GM18873 (cell line): Measurements from ENCODE around the gene VPS11.

Experiments used
- ATAC-seq: cut with Tn5 transposase; IDR thresholded peaks from one replicate; pipeline ENCODE4 v1.9.1; 2021; ENCODE audit warnings: mild to moderate bottlenecking, moderate library complexity, moderate number of reproducible peaks; ENCODE audit not compliant: unreplicated experiment, low FRiP score

The VPS11 gene

DNA sequence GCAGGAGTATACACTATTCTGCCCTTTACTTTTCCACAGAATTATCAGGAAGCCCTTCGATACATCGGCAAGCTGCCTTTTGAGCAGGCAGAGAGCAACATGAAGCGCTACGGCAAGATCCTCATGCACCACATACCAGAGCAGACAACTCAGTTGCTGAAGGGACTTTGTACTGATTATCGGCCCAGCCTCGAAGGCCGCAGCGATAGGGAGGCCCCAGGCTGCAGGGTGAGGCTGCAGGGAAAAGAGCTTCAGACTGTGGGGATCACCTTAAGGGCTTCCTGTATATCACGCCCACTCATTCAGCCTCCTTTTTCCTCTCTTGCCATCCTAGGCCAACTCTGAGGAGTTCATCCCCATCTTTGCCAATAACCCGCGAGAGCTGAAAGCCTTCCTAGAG, 10.2 kb downstream of the VPS11 start:
- ATAC-seq, result no peak

DNA sequence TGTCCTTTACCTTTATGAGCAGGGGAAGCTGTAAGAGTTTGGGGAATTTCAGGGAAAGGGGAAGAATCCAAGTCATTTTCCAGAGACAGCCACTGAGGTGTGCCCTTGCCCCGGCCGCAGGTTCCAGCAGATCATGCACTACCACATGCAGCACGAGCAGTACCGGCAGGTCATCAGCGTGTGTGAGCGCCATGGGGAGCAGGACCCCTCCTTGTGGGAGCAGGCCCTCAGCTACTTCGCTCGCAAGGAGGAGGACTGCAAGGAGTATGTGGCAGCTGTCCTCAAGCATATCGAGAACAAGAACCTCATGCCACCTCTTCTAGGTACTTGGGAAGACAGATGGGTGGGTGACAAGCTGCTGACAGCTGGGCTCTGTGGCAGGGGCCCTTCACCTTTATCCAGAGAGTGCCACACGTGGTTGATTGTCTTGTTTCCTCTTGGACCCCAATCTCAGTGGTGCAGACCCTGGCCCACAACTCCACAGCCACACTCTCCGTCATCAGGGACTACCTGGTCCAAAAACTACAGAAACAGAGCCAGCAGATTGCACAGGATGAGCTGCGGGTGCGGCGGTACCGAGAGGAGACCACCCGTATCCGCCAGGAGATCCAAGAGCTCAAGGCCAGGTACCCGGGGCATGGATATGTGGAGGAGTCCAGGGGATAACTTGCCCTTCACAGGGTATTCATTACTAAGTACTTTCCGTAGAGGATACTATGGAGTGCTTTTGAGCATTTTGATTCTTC, 11.2 kb downstream of the VPS11 start:
- ATAC-seq, result no peak

DNA sequence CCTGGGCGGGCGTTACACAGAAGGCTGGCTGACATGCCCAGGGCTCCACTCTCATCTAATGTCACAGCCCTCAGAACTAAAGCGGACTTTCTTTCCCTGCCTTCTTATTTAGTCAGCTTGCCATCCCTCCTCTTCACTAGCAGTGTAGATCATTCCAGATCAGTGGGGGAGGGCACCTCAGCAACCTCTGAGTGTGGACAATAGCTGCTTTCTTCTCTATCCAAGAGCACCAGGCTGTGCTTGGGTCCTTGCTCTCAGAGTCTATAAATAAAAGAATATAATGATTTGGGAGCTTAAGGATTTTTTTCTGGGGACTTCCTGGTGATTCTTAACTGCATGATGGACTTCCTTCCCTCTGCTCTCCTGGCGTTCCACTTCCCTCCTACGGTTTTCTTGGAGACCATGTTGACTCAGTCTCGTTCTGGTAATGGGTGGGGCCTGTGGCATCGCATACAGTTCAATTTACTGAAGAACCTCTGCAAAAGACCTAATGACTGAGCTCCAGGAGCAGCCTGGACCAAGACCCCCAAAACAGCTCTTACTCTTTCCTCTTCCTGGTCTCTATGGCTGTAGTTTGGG, 14.2 kb downstream of the VPS11 start:
- ATAC-seq, result no peak

DNA sequence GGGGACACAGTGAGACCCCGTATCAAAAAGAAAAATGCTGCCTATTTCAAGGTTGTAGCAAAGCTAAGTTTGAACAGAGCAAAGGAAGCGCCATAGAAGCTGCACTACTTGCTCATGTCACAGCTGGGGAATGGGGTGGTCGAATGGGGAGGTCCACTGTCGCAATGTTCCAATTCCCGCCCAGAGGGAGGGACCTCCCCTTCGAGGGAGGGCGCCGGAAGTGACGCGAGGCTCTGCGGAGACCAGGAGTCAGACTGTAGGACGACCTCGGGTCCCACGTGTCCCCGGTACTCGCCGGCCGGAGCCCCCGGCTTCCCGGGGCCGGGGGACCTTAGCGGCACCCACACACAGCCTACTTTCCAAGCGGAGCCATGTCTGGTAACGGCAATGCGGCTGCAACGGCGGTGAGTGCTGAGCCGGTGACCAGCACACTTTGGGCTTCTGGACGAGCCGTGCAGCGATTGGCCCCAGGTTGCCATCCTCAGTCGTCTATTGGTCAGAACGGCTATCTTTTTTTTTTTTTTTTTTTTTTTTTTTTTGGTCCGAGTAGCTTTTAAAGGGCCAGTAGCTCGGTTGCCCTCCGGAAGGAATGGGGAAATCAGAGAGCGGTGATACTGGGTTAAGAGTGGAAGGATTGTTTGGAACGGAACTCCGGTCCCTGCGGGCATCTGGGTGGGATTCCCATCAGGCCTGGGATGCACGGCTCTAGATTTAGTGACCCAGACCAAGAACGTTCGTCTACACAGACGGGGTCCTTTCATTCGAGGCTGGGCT, 17.2 kb downstream of the VPS11 start, which contains the start of gene HMBS:
Gene HMBS (plus strand): TSS at position 219 of the 774 bp plus-strand sequence. CDS start 153 bp downstream, at position 372.
- ATAC-seq, result peak; percentile 79

DNA sequence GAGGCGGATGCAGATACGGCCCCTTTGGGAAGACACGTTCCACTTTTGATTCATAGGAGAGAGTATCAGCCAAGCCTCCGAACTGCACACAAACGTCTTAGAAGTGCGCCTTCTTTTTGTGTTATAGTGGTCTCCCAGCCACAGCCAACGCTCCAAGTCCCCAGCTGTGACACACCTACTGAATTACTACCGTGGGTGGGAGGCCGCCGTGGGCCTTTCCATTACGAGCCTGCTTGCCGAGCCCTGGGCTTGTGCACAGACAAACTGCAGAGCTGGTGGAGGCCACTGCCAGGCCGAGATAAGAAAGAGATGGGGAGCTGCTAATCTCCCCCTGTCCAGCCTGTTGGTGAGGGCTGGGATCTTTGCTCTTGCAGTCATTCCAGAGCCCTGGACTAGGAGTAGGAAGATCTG, 17.8 kb downstream of the VPS11 start:
- ATAC-seq, result peak; percentile 6

DNA sequence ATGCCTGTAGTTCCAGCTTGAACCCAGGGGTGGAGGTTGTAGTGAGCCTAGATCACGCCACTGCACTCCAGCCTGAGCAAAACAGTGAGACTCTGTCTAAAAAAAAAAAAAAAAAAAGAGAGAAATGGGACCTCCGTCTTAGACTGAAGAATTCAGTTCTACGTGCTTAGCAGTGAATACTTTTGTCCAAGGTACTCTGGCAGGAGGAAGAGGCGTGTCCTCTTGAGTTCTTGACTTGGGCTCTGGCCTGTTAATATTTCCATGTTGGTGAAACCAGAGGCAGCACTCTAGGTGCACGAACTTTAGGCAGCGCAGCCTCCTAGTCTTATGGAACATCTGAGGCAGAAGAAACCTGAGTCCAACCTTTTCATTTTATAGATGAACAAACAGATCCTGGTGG, 19.5 kb downstream of the VPS11 start:
- ATAC-seq, result no peak

DNA sequence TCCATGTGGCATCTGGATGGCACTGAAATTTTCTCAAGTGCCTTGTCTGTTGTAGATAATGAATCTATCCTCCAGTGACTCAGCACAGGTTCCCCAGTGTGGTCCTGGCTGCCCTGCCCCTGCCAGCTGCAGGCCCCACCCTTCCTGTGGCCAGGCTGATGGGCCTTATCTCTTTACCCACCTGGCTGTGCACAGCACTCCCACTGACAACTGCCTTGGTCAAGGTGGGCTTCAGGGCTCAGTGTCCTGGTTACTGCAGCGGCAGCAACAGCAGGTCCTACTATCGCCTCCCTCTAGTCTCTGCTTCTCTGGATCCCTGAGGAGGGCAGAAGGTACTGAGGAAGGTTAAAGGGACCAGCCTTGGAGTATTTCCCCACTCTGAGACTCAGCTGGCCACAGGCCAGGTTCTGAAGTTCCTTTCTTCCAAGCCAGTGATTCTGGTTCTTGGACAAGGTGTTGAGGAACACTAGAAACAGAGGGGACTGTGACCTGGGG, 20.2 kb downstream of the VPS11 start:
- ATAC-seq, result no peak

DNA sequence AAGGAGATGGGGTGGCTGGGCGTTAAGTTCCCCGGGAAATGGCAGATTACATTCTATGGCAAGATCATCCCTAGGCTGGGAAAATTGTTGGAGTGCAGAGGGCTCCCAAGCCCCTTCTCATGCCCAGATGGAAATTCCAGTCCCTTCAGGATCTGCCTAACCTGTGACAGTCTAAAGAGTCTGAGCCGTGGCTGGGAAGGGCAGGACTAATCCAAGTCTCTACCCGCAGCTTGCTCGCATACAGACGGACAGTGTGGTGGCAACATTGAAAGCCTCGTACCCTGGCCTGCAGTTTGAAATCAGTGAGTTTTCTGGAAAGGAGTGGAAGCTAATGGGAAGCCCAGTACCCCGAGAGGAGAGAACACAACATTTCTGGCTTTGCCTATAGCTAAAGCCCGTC, 20.8 kb downstream of the VPS11 start:
- ATAC-seq, result no peak

DNA sequence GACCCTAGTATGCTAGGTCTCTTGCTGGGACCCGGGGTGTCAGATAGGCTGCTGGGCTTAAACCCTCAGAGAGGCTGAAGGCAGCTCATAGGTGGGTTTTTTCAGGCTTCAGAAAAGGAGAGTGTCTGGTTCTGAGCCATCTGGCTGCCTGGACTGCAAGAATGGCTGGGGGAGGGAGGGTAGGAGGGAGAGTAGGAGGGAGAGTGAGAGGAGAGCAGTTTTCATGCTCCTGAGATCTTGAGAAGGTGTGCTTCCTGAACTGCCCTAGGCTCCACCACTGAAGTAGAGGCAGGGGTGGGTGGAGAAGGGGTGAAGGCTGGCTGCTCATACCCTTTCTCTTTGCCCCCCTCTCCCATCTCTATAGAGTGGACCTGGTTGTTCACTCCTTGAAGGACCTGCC, 21.7 kb downstream of the VPS11 start:
- no peak for ATAC-seq

DNA sequence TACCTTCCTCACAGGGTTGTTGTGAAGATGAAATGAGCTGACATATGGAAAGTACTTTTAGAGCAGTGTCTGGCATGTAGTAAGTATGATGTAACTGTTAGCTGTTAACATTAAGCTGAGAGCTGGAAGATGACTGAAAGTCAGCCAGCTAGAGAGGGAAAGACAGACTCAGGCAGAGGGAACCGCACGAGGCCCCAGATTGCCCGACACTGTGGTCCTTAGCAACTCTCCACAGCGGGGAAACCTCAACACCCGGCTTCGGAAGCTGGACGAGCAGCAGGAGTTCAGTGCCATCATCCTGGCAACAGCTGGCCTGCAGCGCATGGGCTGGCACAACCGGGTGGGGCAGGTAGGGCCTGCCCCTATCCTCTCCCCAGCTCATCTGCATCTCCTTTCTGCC, 23.6 kb downstream of the VPS11 start:
- ATAC-seq, result no peak

DNA sequence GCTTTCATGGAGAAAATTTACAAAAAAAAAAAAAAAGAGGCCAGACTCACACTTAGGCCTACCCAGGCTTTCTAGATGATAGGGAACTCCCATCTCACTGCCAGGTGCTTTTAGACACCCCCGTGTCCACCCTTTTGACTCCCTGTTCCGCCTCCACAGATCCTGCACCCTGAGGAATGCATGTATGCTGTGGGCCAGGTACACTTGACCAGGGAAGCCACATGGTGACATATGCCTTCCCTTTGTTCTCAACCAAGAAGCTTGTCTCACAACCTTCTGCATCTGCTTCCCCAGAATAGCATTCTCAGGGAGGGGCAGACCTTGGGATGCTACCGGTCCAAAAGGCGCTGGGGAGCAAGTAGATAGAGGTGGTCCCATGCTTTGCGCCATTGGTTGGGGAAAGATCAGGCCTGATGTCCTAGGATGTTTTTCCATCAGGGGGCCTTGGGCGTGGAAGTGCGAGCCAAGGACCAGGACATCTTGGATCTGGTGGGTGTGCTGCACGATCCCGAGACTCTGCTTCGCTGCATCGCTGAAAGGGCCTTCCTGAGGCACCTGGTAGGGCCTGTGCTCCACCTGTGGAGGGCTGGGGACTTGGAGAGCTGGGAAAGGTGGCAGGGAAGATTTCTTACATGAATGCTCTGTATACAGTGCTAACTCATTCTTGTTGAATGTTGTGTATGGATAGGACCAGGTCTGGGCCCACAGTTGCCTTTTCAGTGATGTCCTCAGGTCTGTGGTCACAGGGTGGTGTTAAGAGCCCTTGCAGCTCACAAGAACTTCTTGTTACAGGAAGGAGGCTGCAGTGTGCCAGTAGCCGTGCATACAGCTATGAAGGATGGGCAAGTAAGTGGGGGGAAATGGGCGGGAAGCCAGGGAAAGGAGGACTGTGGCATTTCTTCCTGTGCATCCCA, 24.6 kb downstream of the VPS11 start:
- no peak for ATAC-seq

DNA sequence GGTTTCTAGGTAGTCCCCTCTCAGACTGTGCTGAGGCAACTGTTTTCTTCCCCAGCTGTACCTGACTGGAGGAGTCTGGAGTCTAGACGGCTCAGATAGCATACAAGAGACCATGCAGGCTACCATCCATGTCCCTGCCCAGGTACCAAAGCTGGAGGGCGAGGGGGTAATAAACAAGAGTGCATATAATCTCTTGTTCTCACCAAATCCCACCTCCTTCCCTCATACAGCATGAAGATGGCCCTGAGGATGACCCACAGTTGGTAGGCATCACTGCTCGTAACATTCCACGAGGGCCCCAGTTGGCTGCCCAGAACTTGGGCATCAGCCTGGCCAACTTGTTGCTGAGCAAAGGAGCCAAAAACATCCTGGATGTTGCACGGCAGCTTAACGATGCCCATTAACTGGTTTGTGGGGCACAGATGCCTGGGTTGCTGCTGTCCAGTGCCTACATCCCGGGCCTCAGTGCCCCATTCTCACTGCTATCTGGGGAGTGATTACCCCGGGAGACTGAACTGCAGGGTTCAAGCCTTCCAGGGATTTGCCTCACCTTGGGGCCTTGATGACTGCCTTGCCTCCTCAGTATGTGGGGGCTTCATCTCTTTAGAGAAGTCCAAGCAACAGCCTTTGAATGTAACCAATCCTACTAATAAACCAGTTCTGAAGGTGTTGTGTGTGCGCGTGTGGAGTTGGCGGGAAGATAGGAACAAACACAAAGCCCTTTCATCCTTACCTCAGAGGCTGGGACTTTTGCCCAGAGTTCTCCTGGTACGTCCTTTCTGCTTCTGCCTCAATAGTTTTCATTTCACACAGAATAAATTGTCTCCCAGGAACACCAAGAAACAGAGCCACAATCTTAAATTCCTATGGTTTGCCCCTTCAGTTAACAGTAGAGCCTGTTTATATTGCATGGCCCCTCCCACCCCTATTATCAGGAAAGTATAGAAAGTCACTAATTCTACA, 25.5 kb downstream of the VPS11 start:
- ATAC-seq, result no peak

DNA sequence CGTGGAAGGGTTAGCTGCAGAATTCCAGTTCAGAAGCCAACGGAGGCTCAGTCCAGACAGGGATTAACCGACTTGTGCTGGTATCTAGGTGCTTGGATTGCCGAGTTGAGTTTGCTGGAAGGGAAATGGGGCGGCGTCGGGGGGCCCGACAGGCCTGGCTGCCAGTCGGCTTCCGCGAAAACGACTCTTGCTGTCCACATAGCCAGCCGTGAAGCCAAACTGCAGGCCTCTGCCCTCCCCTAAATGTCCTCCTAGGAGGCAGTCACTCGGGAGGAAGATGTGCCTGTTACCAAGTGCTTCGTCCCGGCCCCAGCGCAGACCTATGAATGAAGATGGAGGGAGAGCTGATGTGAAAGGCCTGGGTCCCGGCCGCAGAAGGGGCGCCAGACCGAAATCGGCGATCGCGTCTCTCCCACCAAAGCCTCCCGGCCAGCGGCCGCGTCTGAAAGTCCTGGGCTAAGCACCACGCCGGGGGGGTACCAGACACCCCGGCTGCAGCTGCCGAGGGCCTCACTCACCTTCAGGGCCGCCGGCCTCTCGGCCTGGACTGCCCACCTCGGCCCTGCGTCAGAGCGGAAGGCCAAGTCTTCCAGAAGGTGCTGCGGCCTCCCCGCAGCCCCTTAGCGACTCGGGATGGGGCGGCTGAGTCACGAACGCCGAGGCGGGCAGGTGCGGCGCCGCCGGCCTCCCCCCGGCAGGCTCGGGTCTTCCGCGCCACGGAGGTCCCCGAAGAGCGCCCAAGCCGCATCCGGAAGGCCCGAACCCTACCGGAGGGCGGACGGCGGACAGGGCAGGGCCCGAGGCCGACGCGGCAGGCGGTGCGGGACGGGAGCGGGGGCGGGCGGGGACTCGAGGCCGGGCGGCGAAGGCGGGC, 26.6 kb downstream of the VPS11 start:
- no peak for ATAC-seq

DNA sequence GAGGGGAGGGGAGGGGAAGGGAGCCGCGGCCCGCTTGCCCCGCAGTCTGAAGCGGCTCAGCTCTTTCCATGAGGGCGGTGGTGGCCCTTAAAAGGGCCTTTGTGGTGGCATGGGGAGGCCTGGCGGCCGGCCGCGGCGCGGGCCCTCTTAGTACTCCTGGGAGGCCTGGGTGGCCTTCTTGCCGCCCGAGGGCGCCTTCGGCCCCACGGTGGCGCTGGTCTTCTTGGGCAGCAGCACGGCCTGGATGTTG, 27.1 kb downstream of the VPS11 start:
- peak; percentile 17 for ATAC-seq

DNA sequence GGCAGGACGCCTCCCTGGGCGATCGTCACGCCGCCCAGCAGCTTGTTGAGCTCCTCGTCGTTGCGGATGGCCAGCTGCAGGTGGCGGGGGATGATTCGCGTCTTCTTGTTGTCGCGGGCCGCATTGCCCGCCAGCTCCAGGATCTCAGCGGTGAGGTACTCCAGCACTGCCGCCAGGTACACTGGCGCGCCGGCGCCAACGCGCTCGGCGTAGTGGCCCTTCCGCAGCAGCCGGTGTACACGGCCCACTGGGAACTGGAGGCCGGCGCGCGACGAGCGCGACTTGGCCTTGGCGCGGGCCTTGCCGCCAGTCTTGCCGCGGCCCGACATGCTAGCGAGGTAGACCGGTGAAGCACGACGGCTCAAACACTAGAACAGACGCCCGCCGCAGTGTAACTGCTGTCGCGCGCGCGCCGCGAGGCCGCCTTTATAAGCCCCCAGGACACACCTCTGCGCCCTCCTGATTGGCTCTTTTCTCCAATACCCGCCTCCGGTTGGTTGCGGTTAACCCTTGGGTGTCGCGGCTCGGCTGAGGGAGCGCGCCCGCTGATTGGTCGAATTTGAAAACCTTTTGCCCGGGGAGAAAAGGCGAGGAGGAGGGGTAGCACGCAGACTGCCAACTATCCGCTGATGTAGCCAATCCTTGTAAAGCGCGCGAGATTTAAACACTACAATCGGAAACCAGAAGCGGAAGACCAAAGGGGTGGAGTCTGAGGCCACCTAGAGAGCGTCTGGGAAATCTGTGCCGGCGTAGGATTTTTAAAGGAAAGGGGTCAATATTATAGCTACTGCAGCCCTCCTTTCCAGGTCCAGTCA, 27.7 kb downstream of the VPS11 start:
- ATAC-seq, result peak; percentile 79

DNA sequence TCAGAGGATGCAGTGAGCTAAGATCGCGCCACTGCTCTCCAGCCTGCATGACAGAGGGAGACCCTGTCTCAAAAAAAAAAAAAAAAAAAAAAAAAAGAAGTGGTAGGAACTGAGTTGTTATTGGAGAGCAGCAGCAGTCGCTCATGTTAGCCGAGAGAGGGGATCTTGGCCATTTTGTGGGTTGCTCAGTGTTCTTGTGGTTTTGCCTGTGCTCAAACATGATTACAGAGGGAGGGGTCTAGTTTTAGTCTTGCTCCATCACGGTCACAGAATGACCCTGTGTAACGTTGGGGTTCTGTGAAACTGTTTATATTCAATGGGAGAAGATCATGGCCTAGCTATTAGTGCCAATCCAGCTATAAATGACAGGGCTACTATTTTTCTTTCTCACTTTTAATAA, 32.1 kb downstream of the VPS11 start:
- ATAC-seq, result no peak

DNA sequence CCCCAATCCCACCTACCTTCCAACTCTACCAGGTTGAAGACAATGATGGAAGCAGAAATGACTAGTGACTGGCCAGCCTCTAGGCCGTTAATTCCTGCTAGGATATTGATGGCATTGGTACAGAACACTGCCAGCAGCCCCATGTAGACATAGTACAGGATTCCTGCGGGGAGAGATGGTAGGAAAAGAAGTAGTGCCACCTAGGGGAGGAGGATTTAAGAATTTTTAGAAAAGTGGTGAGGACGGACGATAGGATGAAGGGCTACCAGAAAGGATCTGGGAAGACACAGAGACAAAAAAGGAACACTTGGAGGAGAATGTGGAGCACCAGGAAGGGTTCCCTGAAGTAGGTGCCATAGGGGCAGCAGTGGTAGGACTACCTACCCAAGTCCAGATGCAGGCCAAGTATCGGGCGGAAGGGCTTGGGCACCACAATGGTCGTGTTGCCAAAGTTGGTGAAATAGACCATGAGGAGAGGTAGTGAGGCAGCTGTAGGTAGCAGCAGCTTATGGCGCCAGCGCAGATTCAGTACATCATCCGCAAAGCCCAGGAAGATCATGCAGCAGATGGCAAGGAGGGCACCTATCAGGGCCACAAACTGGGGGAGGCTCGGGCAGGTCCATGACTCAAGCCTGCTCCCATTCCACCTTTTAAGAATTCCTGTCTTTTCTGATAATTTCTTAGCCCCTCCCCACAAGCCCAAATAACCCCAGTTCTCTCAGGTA, 32.8 kb downstream of the VPS11 start:
- ATAC-seq, result no peak
